Spinal cord (tissue), 10 donors: ENCODE results near the gene RACGAP1. TPM values are rescaled to one million over a fixed set of nuclear protein-coding genes. Genes with fewer than 3 reads are reported as not detected.
A peak's percentile ranks its signal among the peaks of the same experiment; 100 is the strongest.
"Not testable (repeated sequence)": the region's sequence is repeated elsewhere in the genome, so short reads cannot be mapped to it uniquely, and the experiment has no call there.

Source experiments
- DNase-seq, 6 donors: peaks; one replicate each; pipeline versions ENCODE4 v3.0.0 to v3.0.0-alpha.2; 2013 to 2015; ENCODE audit warnings: low spot score in 6 of 6, low read depth in 4 of 6
- H3K27ac ChIP-seq: one replicate; pipeline ENCODE4 v1.5.1; 2013; ENCODE audit warnings: low read depth, low read length, control low read depth
- H3K27me3 ChIP-seq: one replicate; pipeline ENCODE4 v1.6.1; 2013; ENCODE audit warnings: low read length; ENCODE audit not compliant: control insufficient read depth, insufficient read depth
- H3K36me3 ChIP-seq: one replicate; pipeline ENCODE4 v1.6.1; 2013; ENCODE audit warnings: low read length; ENCODE audit not compliant: control insufficient read depth, insufficient read depth
- H3K4me1 ChIP-seq: one replicate; pipeline ENCODE4 v1.6.1; 2013; ENCODE audit warnings: low read length; ENCODE audit not compliant: control insufficient read depth, insufficient read depth
- H3K4me3 ChIP-seq: one replicate; pipeline ENCODE4 v1.5.1; 2013; ENCODE audit warnings: low read depth, low read length, control low read depth
- H3K9me3 ChIP-seq: one replicate; pipeline ENCODE4 v1.6.1; 2013; ENCODE audit warnings: low read length; ENCODE audit not compliant: control insufficient read depth, insufficient read depth
- WGBS: methylation state at CpG from one replicate; pipeline ENCODE4 v1.1.5; 2013; ENCODE audit warnings: missing lambda C conversion rate; ENCODE audit not compliant: insufficient coverage; 5-methylcytosine and 5-hydroxymethylcytosine counted together
- polyA plus RNA-seq, 2 donors: library from polyadenylated mRNA; unstranded; fragments of 120-200 nt; gene quantifications; one replicate each; pipeline ENCODE4 v1.2.1, GENCODE V29; 2013; ENCODE audit not compliant: insufficient read length in 2 of 2
- total RNA-seq, 2 donors: library from RNA; depleted of rRNA in 1 of 2; stranded (reverse); fragments of 120-200 nt in 1 of 2; fragments of >200 nt in 1 of 2; gene quantifications; one replicate each; pipeline versions ENCODE4 v1.2.3 to v1.2.4, GENCODE V29; 2013 to 2014
- donor health status: healthy.

Gene RACGAP1
- total and polyA plus RNA-seq, 4 donors, result 32.1 to 46.2 (median 40.6) TPM

GRCh38 chr12:50038336-50038735, 13.0 kb upstream of the RACGAP1 start:
- WGBS, result no CpG with 5 or more reads among the region's 4 CpGs
- Histone ChIP-seq H3K4me3 (no peak overlapping the region), H3K27ac (no peak overlapping the region), H3K9me3 (no peaks in the 10 kb centered on the region), H3K27me3 (no peaks in the 10 kb centered on the region), H3K4me1 (peaks cover 23% of the 10 kb centered on the region), H3K36me3 (no peaks in the 10 kb centered on the region)
- DNase-seq, result no peak

GRCh38 chr12:50032854-50033581, 7.7 kb upstream of the RACGAP1 start:
- 12% methylated on average over 36 of the region's 37 CpGs for WGBS
- H3K36me3 ChIP-seq, result no peaks in the 10 kb centered on the region
- no peak overlapping the region for H3K27ac ChIP-seq
- peaks cover 12% of the 10 kb centered on the region for H3K4me1 ChIP-seq
- peaks cover 4% of the 10 kb centered on the region for H3K27me3 ChIP-seq
- no peak for DNase-seq
- H3K4me3 ChIP-seq, result peak overlapping the region; percentile 16
- no peaks in the 10 kb centered on the region for H3K9me3 ChIP-seq

GRCh38 chr12:50032515-50032853, 7.2 kb upstream of the RACGAP1 start:
- H3K27me3 ChIP-seq, result peaks cover 4% of the 10 kb centered on the region
- no peak for DNase-seq
- H3K4me1 ChIP-seq, result peaks cover 12% of the 10 kb centered on the region
- H3K27ac ChIP-seq, result no peak overlapping the region
- H3K36me3 ChIP-seq, result no peaks in the 10 kb centered on the region
- 11% methylated on average over 16 of the region's 21 CpGs for WGBS
- peak overlapping the region; percentile 16 for H3K4me3 ChIP-seq
- H3K9me3 ChIP-seq, result no peaks in the 10 kb centered on the region

GRCh38 chr12:50030449-50030848, 5.2 kb upstream of the RACGAP1 start:
- H3K4me1 ChIP-seq, result peaks cover 12% of the 10 kb centered on the region
- not testable (repeated sequence) for H3K4me3 ChIP-seq, H3K27me3 ChIP-seq, H3K27ac ChIP-seq, H3K9me3 ChIP-seq, H3K36me3 ChIP-seq, DNase-seq
- WGBS, result 92% methylated on average over 2 of the region's 9 CpGs

GRCh38 chr12:50026691-50027090, 1.4 kb upstream of the RACGAP1 start:
- peaks cover 4% of the 10 kb centered on the region for H3K4me1 ChIP-seq
- DNase-seq, result no peak
- no peaks in the 10 kb centered on the region for H3K27me3 ChIP-seq
- H3K4me3 ChIP-seq, result no peak overlapping the region
- no peak overlapping the region for H3K27ac ChIP-seq
- H3K9me3 ChIP-seq, result no peaks in the 10 kb centered on the region
- no CpG with 5 or more reads among the region's 3 CpGs for WGBS
- H3K36me3 ChIP-seq, result no peaks in the 10 kb centered on the region

GRCh38 chr12:50024805-50025186, 498 bp downstream of the RACGAP1 start:
- H3K27ac ChIP-seq, result peak overlapping the region; percentile 85
- no peak for DNase-seq

GRCh38 chr12:50024227-50024626, 1.1 kb downstream of the RACGAP1 start:
- Histone ChIP-seq H3K27ac (no peak overlapping the region), H3K4me1 (peaks cover 4% of the 10 kb centered on the region), H3K4me3 (peak overlapping the region; percentile 91), H3K27me3 (no peaks in the 10 kb centered on the region), H3K36me3 (no peaks in the 10 kb centered on the region), H3K9me3 (no peaks in the 10 kb centered on the region)
- WGBS, result no CpG with 5 or more reads among the region's 8 CpGs
- no peak for DNase-seq

More at GRCh38 chr12:50024805-50025186, 498 bp downstream of the RACGAP1 start:
- Histone ChIP-seq H3K4me3 (peak overlapping the region; percentile 91), H3K36me3 (no peaks in the 10 kb centered on the region), H3K4me1 (peaks cover 4% of the 10 kb centered on the region), H3K9me3 (no peaks in the 10 kb centered on the region), H3K27me3 (no peaks in the 10 kb centered on the region)
- 0% methylated on average over 12 of the region's 16 CpGs for WGBS

GRCh38 chr12:50022903-50023302, 2.4 kb downstream of the RACGAP1 start:
- Histone ChIP-seq H3K27ac (no peak overlapping the region), H3K9me3 (no peaks in the 10 kb centered on the region), H3K4me1 (peaks cover 4% of the 10 kb centered on the region), H3K27me3 (no peaks in the 10 kb centered on the region), H3K36me3 (no peaks in the 10 kb centered on the region), H3K4me3 (no peak overlapping the region)
- no peak for DNase-seq
- WGBS, result no CpG with 5 or more reads among the region's 1 CpG

- WGBS, result 33% methylated on average over 1 of the region's 4 CpGs
- H3K27me3 ChIP-seq, result no peaks in the 10 kb centered on the region
- H3K4me3 ChIP-seq, result no peak overlapping the region
- H3K4me1 ChIP-seq, result peaks cover 4% of the 10 kb centered on the region
- H3K27ac ChIP-seq, result peak overlapping the region; percentile 19
- no peaks in the 10 kb centered on the region for H3K9me3 ChIP-seq
- DNase-seq, result peak in 1 of 6 donors; percentile 86
- no peaks in the 10 kb centered on the region for H3K36me3 ChIP-seq
Observed at GRCh38 chr12:50021031-50021430, 4.3 kb downstream of the RACGAP1 start.

GRCh38 chr12:50019524-50019923, 5.8 kb downstream of the RACGAP1 start:
- Histone ChIP-seq H3K4me3 (no peak overlapping the region), H3K27me3 (no peaks in the 10 kb centered on the region), H3K27ac (no peak overlapping the region), H3K36me3 (peaks cover under 1% of the 10 kb centered on the region), H3K4me1 (no peaks in the 10 kb centered on the region), H3K9me3 (no peaks in the 10 kb centered on the region)
- WGBS, result no CpG with 5 or more reads among the region's 2 CpGs
- DNase-seq, result no peak
